ENCODE results near the gene NFE2L2. TPM values are rescaled to one million over a fixed set of nuclear protein-coding genes. Genes with fewer than 3 reads are reported as not detected.
"Not testable (repeated sequence)": the region's sequence is repeated elsewhere in the genome, so short reads cannot be mapped to it uniquely, and the experiment has no call there.

Gene NFE2L2
- total RNA-seq, 1 donor from 2014 or later, result 56.2 TPM

DNA sequence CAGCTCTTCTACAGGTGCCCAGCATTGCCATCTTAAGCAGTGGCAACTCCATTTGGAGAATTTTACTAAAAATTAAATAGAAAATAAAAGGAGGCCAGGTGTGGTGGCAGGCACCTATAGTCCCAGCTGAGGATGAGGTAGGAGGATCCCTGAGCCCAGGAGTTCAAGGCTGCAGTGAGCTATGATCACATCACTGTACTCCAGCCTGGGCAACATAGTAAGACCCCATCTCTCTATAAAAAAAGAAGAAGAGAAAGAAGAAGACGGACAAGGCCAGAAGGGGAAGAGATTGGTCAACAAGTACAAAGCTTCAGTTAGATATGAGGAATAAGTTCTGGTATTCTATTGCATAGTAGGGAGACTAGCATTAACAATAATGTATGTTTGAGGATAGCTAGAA is 73.6 kb downstream of the NFE2L2 start:
- Mint-ChIP-seq H3K4me3 (ENCODE audit: low read depth) (no peak overlapping the region), H3K27ac (no peak overlapping the region), H3K27me3 (ENCODE audit: low read depth) (peaks cover 3% of the 10 kb centered on the region), H3K9me3 (no peaks in the 10 kb centered on the region), H3K36me3 (ENCODE audit: low read depth) (no peaks in the 10 kb centered on the region), H3K4me1 (ENCODE audit: low read depth) (peaks cover 3% of the 10 kb centered on the region)
- no peak for DNase-seq (ENCODE audit: low spot score)
- intact Hi-C loops (cut with micrococcal nuclease), result no loop called here

GRCh38 chr2:177188482-177189469 is 75.8 kb downstream of the NFE2L2 start:
- no peak for DNase-seq (ENCODE audit: low spot score)
- H3K4me3 Mint-ChIP-seq (ENCODE audit: low read depth), result no peak overlapping the region
- no peak overlapping the region for H3K27ac Mint-ChIP-seq
- intact Hi-C loops (cut with micrococcal nuclease), result no loop called here
- peaks cover 5% of the 10 kb centered on the region for H3K27me3 Mint-ChIP-seq (ENCODE audit: low read depth)
- H3K36me3 Mint-ChIP-seq (ENCODE audit: low read depth), result no peaks in the 10 kb centered on the region
- peaks cover 3% of the 10 kb centered on the region for H3K4me1 Mint-ChIP-seq (ENCODE audit: low read depth)
- no peaks in the 10 kb centered on the region for H3K9me3 Mint-ChIP-seq

GRCh38 chr2:177187631-177188312 is 76.8 kb downstream of the NFE2L2 start:
- Mint-ChIP-seq H3K9me3 (no peaks in the 10 kb centered on the region), H3K36me3 (ENCODE audit: low read depth) (no peaks in the 10 kb centered on the region)

GRCh38 chr2:177186038-177186437 is 78.5 kb downstream of the NFE2L2 start:
- H3K4me3 Mint-ChIP-seq (ENCODE audit: low read depth); DNase-seq (ENCODE audit: low spot score); H3K27ac Mint-ChIP-seq; H3K36me3 Mint-ChIP-seq (ENCODE audit: low read depth); intact Hi-C loops (cut with micrococcal nuclease); H3K9me3 Mint-ChIP-seq; H3K4me1 Mint-ChIP-seq (ENCODE audit: low read depth): not testable (repeated sequence)
- peaks cover 17% of the 10 kb centered on the region for H3K27me3 Mint-ChIP-seq (ENCODE audit: low read depth)

More at GRCh38 chr2:177187631-177188312, 76.8 kb downstream of the NFE2L2 start:
- no peak overlapping the region for H3K4me3 Mint-ChIP-seq (ENCODE audit: low read depth)
- H3K4me1 Mint-ChIP-seq (ENCODE audit: low read depth), result no peaks in the 10 kb centered on the region
- no peak overlapping the region for H3K27ac Mint-ChIP-seq
- no peak for DNase-seq (ENCODE audit: low spot score)
- H3K27me3 Mint-ChIP-seq (ENCODE audit: low read depth), result peaks cover 11% of the 10 kb centered on the region
- intact Hi-C loops (cut with micrococcal nuclease), result no loop called here

DNA sequence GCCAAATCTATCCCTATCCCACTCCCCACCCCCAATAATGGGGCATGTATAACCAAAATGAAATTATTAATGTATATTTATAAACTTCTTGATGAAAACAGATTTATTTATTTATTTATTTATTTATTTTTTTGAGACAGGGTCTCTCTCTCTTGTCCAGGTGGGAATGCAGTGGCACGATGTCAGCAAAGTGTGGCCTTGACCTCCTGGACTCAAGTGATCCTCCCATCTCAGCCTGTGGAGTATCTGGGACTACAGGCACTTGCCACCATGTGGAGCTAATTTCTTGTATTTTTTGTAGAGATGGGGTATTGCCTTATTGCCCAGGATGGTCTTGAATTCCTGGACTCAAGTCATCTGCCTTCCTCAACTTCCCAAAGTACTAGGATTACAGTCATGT is 79.9 kb downstream of the NFE2L2 start:
- Mint-ChIP-seq H3K36me3 (ENCODE audit: low read depth) (no peaks in the 10 kb centered on the region), H3K4me3 (ENCODE audit: low read depth) (no peak overlapping the region), H3K27ac (no peak overlapping the region), H3K4me1 (ENCODE audit: low read depth) (no peaks in the 10 kb centered on the region), H3K27me3 (ENCODE audit: low read depth) (peaks cover 21% of the 10 kb centered on the region), H3K9me3 (no peaks in the 10 kb centered on the region)
- intact Hi-C loops (cut with micrococcal nuclease), result no loop called here
- DNase-seq (ENCODE audit: low spot score), result no peak

DNA sequence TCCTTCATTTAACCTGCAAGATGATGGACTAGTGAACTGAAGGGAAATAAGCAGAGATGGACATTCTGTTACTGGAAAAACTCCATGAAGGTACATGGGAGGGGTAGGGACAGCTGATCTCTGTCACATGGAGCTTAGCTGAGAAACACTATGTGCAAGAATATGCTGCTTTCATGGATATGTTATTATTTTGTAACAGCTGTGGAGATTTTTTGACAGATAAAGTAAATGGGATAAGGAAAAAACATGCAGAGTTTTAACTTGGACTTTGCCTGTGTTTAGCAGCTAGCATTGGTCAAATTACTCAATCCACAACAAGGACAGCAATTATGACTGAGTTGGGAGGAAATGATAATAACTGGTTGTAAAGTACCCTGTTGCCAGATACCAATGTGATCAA is 80.7 kb downstream of the NFE2L2 start:
- Mint-ChIP-seq H3K4me1 (ENCODE audit: low read depth) (no peaks in the 10 kb centered on the region), H3K36me3 (ENCODE audit: low read depth) (no peaks in the 10 kb centered on the region), H3K4me3 (ENCODE audit: low read depth) (no peak overlapping the region), H3K27ac (no peak overlapping the region), H3K27me3 (ENCODE audit: low read depth) (peaks cover 24% of the 10 kb centered on the region), H3K9me3 (no peaks in the 10 kb centered on the region)
- intact Hi-C loops (cut with micrococcal nuclease), result no loop called here
- no peak for DNase-seq (ENCODE audit: low spot score)

Other genes starting within 250 kb of the NFE2L2 start
- 322 and 323 TPM in 2 replicates for gene HNRNPA3, start 51.9 kb downstream of the NFE2L2 start, total RNA-seq
- gene AGPS, start 128.0 kb upstream of the NFE2L2 start, total RNA-seq, result 70.4 and 74.4 TPM in 2 replicates